HG03196 (cell line): Measurements from ENCODE around the gene STAU1.
"Not testable (repeated sequence)": the region's sequence is repeated elsewhere in the genome, so short reads cannot be mapped to it uniquely, and the experiment has no call there.

Experiments
- ATAC-seq: cut with Tn5 transposase; IDR thresholded peaks from one replicate; pipeline ENCODE4 v1.9.1; 2021; ENCODE audit not compliant: unreplicated experiment

STAU1 gene

DNA sequence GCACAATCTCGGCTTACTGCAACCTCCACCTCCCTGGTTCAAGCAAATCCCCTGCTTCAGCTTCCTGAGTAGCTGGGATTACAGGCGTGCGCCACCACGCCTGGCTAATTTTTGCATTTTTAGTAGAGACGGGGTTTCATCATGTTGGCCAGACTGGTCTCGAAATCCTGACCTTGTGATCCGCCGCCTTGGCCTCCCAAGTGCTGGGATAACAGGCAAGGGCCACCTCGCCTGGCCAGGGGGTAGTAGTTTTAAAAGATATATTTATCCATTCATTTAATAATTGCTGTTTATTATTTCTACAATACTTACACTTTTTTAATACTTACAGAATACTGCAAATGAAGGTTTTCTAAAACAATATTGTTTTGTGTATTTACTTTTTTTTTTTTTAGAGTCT, 15.6 kb upstream of the STAU1 start:
- ATAC-seq, result no peak

DNA sequence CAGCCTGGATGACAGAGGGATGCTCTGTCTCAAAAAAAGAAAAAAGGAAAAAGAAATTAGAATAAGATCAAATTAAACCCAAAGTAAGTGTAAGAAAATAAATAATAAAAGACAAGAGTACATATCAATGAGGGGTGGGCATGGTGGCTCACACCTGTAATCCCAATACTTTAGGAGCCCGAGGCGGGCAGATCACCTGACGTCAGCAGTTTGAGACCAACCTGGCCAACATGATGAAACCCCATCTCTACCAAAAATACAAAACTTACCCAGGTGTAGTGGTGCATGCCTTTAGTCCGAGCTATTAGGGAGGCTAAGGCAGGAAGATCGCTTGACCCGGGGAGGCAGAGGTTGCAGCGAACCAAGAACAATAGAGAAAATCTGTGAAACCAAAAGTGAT, 14.9 kb upstream of the STAU1 start:
- ATAC-seq, result no peak

DNA sequence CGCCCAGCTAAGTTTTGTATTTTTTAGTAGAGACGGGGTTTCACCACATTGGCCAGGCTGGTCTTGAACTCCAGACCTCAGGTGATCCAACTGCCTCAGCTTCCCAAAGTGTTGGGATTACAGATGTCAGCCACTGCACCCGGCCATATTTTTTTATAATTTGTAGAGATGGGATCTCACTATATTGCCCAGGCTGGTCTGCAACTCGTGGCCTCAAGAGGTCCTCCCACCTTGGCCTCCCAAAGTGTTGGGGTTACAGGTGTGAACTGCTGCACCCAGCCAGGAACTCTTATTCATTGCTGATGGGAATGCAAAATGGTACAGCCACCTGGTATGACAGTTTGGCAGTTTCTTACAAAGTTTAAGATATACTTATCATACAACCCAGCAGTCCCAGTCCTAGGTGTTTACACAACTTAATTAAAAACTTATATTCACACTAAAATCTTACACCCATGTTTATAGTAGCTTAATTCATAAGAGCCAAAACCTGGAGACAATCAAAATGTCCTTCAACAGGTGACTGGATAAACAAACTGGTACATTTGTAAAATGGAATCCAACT, 11.7 kb upstream of the STAU1 start:
- ATAC-seq, result no peak

DNA sequence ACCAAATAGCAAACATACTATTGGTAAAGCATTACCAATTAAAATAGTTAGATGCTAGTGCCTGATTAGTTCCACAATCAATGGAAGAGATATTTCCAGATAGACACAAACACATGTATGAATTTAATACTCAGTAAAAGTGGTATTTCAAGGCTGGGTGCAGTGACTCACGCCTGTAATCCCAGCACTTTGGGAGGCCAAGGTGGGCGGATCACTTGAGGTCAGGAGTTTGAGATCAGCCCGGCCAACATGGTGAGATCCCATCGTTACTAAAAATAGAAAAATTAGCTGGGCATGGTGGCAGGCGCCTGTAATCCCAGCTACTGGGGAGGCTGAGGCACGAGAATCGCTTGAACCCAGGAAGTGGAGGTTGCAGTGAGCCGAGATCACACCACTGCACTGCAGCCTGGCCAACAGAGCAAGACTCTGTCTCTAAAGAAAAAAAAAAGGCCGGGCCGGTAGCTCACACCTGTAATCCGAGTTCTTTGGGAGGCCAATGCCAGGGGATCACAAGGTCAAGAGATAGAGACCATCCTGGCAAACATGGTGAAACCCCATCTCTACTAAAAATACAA, 4.9 kb upstream of the STAU1 start:
- ATAC-seq, result not testable (repeated sequence)

DNA sequence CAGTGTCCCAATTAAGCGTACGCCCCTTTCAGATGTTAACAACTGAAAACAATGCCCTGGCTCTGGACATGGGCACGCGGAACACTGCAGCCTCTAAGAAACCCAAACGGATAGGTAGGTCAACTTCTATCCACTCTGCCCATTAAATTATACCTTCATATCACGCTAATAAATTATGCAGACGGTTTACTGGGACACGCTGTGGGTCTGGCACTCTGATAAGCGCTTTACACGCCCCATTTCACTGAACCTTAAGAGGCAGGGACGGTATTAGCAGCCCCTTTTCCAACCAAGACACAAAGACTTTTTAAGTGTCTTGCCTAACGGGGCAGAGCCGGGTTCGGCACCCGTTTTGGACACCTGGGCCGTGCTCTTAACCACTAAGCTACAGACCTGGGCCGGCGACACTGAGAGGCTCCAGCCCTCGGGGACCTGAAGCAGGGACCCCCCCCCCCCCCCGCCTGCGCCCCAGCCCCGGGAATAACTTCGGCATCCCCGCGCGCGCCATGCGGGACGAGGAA, 744 bp downstream of the STAU1 start:
- peak; percentile 2 for ATAC-seq

DNA sequence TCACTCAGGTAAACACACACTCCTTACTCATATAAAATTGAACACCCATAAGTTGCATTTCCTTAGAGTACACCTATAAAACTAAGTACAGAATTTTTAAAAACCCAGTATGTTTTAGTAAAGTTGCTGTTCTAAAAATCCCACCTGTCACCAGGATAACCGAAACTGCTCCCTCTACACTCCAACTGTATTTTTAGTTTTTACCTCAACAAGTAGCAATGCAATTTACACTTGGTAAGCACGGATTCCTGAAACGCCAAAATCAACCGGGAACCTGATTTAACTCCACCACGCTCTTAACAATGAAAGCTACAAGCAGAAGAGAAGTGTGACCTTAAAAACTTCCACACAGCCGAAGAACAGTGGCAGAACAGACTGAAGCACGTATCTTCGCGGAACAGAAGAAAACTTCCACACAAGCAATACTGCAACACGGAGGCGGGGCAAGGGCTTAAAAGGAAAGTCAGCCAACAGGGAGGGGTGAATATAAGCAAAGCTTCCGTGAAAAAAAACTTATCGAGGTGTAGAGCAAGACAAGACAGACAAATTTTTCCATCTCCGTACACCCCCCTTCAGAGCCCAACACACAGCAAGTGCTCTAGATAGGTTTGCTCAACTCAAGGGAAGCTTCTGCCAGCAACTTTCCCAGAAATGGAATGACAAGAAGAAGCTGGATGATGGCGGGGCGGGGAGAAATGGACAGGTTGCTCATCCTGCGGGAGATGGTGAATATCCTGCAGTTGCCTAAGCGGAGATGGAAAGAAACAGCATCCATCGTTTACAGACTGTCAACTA, 1.4 kb downstream of the STAU1 start:
- no peak for ATAC-seq

DNA sequence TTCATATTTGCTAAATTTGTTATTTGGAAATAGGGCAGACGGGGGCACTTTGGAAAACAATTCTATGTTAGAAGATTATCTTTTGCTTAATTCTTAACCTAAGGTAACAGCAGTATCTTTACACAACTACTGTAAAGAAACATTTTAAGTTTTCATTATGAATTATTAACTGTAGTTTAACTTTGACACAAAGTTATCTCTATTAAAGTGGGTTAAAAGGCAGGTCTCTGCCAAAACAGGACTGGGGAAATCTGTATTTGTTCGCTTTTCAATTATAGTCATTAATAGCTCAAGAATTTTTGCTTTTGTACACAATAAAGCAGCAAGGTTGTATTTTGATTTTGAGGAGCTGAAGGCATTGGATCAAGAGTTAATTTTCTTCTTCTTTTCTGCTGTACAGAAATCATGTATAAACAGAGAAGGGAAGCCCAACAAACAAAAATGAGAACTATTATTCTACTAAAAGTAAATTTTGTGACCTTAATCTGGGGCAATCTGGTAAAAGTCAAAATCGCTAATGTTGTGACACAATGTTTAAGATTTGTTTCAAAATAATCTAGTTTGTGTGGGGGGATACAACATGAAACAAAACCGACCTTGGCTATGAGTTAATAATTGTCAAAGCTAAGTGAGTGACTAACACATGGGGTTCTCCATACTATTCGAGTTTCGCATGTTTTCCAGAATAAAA, 2.9 kb downstream of the STAU1 start:
- ATAC-seq, result no peak

DNA sequence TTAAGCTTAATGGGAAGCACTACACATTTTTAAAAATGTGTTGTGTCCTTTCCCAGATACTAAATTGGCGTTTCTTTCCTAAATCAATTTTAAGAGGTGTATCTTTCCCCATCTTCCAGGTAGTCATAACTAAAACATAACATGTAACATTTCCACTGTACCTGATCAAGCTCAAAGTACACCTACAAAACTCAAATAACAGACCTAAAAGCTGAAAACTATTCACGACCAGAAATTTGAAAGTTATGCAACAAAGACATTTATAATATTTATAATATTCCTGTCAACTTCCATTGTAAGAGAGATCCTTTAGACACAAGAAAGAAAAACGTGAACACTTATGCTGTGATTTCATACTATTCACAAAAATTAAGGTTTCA, 3.5 kb downstream of the STAU1 start:
- ATAC-seq, result no peak

DNA sequence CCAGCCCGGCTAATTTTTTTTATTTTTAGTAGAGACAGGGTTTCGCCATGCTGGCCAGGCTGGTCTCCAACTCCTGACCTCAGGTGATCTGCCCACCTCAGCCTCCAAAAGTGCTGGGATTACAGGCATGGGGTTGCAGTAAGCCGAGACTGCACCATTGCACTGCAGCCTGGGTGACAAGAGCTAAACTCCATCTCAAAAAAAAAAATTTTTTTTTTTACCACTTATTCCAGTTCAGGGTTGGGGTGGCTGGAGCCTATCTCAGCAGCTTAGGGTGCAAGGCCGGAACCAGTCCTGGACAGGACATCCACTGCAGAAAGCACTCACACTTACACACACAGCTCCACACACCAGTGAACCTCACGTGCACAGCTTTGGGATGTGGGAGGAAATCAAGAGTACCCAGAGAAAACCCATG, 4.0 kb downstream of the STAU1 start:
- ATAC-seq, result not testable (repeated sequence)

DNA sequence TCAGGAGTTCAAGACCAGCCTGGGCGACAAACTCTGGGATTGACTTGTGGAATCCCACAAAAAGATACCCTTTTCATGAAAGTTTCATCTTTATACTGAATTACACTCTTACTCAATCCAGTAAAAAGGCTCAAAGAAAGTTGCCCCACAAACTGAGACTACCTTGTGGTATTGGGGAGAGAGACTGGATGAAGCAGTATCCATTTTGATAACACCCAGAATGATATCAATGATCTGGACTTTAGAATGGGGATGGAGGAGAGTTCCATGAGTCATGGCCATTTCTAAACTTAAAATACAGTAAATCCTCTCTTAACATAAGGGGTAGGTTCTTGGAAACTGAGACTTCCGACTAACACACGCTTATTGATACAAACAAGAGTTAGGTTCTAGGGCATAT, 4.7 kb downstream of the STAU1 start:
- no peak for ATAC-seq

DNA sequence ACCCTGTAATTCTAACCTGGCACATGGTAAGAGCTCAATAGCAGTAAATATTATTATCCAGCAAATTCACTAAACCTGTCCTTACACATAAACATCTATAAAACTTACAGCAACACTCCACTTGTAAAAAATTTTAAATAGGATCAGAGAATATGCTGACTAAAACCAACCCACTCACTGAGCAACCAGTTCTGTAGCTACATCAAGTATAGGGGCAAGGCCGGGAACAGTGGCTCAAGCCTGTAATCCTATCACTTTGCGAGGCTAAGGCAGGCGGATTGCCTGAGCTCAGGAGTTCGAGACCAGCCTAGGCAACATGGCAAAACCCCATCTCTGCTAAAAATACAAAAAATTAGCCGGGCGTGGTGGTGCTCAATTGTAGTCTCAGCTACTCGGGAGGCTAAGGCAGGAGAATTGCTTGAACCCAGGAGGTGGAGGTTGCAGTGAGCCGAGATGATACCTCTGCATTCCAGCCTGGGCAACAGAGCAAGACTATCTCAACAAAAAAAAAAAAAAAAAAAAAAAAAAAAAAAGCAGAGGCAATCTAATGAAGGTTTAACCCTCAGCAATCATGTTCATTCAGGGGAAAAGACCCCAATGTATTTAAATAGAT, 6.8 kb downstream of the STAU1 start:
- no peak for ATAC-seq

DNA sequence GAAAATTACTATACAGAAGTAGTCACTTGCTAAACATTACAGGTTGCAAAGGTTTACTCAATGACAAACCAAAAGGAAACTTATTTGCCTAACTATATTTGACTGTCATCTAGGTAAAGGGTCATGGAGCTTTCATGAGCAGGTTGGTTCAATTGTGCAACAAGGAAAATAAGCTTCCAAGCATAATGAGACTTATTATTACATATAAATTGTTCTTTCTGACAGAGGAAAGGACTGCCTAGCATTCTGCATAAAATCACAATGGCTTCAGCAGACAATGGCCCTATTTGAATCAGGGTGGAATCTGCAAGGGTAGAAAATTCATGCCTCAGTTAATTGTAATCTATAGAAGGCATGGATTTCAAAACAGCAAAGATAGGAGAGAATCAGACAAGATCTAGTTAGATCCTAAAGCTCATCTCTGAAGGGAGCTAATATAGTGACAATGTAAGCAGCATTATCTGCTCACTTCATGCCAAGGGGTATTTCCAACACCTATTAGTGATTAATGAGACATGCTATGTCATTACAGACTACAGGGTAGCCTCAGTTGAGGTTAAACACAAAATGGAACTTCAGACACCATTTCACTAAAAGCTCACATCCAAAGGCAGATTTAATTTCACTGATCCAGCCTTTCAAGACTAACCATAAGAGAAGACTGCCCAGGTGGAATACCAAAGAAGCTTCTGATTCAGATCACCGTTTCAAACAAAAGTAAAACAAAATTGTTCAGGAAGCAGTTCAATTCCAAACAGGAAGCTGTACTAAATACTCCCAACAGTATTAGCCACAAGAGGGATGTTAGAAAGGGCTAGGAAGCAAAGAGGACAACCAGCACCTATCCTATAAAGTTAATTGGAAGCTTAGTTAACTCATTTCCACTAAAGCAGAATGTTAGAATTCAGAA, 8.5 kb downstream of the STAU1 start:
- ATAC-seq, result peak; percentile 45

DNA sequence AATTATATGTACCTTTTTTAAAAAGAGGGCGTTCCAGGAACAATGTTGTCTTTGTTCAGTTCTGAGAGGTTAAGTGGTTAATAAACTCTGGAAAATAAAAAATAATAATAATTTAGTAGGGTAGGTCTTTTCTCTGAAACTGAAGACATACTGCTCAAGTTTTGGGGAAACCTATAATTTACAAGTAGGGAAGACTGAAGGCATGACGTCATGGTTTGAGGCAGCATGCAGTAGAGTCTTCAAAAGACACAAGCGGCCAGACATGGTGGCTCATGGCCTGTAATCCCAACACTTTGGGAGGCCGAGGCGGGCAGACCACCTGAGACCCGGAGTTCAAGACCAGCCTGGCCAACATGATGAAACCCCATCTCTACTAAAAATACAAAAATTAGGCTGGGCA, 14.0 kb downstream of the STAU1 start:
- ATAC-seq, result no peak

DNA sequence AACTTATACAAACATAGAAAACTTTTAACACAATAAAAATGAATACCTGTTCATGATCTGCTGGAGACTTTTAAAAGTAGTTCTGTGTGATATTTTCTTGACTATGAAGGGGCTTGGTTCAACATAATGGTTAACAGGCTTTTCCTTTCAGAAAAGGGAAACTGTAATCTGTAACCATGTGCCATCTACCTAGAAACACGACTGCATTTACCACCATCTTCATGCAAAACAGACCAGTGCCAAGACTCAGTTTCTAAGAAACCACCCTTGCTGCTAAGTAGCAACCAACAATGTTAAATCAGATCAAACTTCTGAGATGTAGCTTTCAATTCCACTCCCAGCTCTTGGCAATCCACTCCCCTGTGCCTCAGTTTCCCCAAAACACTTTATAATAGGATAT, 15.7 kb downstream of the STAU1 start:
- no peak for ATAC-seq

DNA sequence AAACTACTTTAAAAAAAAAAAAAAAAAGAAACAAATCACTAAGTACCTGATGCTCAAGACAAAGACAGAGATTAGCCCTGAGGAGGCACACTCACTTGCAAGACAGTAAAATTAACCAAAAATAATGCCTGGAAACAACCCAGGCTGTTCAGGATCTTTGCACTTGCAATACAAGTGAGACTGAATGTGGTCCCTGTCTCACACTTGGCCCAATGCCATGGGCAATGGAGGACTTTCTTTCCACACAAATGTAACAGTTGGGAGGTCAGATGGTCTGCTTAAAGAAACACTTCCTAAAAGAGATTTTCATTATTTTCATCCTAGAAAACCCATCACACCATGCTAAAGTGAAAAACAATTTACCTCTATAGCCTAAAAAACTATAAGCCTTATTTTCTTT, 16.2 kb downstream of the STAU1 start:
- ATAC-seq, result no peak

DNA sequence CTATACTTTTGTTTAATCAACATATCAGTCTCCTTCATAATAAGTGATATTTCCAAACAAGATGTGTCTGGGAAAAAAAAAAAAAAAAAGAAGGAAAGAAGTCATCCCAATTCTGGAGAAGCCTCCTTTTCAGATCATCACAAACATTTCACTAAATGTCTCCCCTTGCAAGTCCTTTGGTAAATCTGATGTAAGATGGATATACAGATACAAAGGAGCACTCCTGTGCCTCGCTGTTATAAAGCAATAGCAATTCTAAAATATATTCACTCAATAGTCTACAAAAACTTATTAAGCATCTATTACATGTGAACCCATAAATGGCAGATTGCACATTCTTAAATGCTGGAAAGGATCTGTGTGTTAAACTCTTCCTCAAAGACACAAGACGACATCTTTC, 17.4 kb downstream of the STAU1 start:
- no peak for ATAC-seq

DNA sequence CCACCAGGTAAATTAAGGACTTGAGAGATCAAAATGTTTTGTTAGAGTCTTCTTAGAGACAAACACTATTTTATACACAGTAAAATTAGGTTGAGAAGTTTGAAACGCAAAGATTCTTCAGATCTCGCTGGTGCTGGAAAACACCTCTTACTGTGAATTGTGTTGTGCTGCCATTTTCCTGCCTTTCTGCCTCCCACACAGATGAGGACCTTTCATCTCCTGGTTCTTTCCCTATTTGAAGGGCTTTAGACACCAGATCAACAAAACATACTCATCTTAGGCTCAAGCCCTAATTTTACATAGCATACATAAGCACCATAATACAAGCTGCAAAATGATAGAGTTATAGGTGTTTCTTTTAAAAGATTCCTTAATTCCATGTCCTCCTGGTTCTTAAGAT, 18.6 kb downstream of the STAU1 start:
- no peak for ATAC-seq

DNA sequence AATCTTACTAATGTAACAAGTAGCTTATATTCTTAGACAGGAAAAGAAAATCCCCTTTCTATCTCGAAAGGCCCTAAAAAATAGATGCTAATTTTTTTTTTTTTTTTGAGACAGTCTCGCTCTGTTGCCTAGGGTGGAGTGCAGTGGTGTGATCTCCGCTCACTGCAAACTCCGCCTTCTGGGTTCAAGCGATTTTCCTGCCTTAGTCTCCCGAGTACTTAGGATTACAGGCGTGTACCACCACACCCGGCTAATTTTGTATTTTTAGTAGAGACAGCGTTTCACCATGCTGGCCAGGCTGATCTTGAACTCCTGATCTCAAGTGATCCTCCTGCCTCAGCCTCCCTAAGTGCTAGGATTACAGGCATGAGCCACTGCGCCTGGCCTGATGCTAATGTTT, 19.3 kb downstream of the STAU1 start:
- ATAC-seq, result not testable (repeated sequence)

DNA sequence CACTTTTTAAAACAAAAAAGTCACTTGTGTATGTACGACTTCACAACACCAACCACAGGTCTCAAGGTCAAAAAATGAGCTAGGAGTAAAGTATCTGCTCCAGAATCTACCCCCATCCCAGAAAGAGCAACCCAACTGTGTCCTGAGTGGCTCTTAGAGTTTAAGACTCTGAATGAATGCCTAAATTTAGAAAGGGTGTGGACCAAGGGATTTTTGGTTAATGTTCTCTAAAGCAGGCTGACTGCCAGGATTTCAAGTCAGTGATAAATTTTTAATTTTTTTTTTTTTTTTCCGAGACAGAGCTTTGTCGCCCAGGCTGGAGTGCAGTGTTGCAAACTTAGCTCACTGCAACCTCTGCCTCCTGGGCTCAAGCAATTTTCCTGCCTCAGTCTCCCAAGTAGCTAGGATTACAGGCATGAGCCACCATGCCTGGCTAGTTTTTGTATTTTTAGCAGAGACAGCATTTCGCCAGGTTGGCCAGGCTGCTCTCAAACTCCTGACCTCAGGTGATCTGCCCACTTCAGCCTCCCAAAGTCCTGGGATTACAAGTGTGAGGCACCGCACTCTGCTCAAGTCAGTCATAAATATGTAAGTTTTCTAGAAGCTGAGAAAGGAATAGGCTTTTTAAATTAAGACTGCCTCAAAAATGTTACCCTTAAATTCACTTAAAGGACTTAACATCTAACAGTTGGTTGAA, 20.2 kb downstream of the STAU1 start:
- no peak for ATAC-seq
